NT2/D1 (cell line): ENCODE measurements around the gene FAS.

Experiments
- DNase-seq: peaks from one replicate; pipeline ENCODE4 v3.0.0-alpha.2; 2011; ENCODE audit warnings: low read depth, low spot score
- H3K27me3 ChIP-seq: 2 replicates; pipeline ENCODE4 v1.6.0; 2011; ENCODE audit warnings: mild to moderate bottlenecking; ENCODE audit not compliant: insufficient read length, insufficient read depth
- H3K36me3 ChIP-seq: 2 replicates; pipeline ENCODE4 v1.6.1; 2011; ENCODE audit warnings: mild to moderate bottlenecking, low read length, mixed read lengths; ENCODE audit not compliant: insufficient read depth, insufficient read length
- H3K4me1 ChIP-seq: 2 replicates; pipeline ENCODE4 v1.5.1; 2011; ENCODE audit not compliant: insufficient read depth, insufficient read length
- H3K4me3 ChIP-seq: 2 replicates; pipeline ENCODE4 v1.5.1; 2011; ENCODE audit warnings: low read depth; ENCODE audit not compliant: insufficient read length
- H3K9ac ChIP-seq: 2 replicates; pipeline ENCODE4 v1.6.0; 2011; ENCODE audit warnings: low read depth; ENCODE audit not compliant: insufficient read length
- H3K9me3 ChIP-seq: 2 replicates; pipeline ENCODE4 v1.5.1; 2011; ENCODE audit warnings: mild to moderate bottlenecking, low read length; ENCODE audit not compliant: insufficient read depth
- SUZ12 ChIP-seq: IDR thresholded peaks from 2 replicates; pipeline ENCODE4 v1.6.1; 2011; ENCODE audit not compliant: insufficient read length, insufficient read depth; ENCODE audit errors: extremely low read depth
- YY1 ChIP-seq: IDR thresholded peaks from 2 replicates; pipeline ENCODE4 v1.6.1; 2011; ENCODE audit not compliant: insufficient read length, insufficient read depth
- ZNF274 ChIP-seq: IDR thresholded peaks from 2 replicates; pipeline ENCODE4 v1.6.1; 2011; ENCODE audit warnings: mild to moderate bottlenecking, low read depth, low read length

The FAS gene

GRCh38 chr10:88962336-88962735 is 28.3 kb upstream of the FAS start:
- Histone ChIP-seq H3K4me1 (no peaks in the 10 kb centered on the region), H3K4me3 (no peak overlapping the region), H3K9ac (no peak overlapping the region), H3K9me3 (no peaks in the 10 kb centered on the region), H3K27me3 (no peaks in the 10 kb centered on the region), H3K36me3 (no peaks in the 10 kb centered on the region)
- no peak for TF ChIP-seq SUZ12
- no peak for TF ChIP-seq YY1
- TF ChIP-seq ZNF274 = no peak
- no peak for DNase-seq

- H3K9ac ChIP-seq = no peak overlapping the region
- no peak for TF ChIP-seq YY1
- no peak for TF ChIP-seq SUZ12
- TF ChIP-seq ZNF274 = no peak
- H3K27me3 ChIP-seq = no peaks in the 10 kb centered on the region
- H3K4me3 ChIP-seq = no peak overlapping the region
- DNase-seq = no peak
- H3K9me3 ChIP-seq = no peaks in the 10 kb centered on the region
- no peaks in the 10 kb centered on the region for H3K36me3 ChIP-seq
- no peaks in the 10 kb centered on the region for H3K4me1 ChIP-seq
Measured at GRCh38 chr10:88963318-88963717, 27.3 kb upstream of the FAS start.

DNA sequence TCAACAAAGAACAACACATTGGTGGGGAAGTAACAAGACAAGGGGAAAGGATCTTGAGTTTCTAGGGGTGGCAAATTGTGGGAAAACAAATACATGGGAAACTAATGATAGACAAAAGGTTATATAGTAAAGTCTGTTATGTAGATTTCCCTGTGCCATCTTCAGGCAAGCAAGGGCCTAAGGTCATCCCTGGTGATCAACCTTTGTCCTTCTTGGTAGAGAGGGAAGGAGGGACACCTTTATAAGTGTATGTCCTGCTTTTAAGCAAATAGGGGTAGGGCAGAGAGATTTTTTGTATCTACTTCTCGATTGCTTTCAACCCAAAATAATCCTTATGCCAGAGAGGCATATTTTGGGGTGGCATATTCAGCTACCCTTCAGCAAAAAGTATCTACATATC is 26.2 kb upstream of the FAS start:
- H3K9ac ChIP-seq = no peak overlapping the region
- TF ChIP-seq ZNF274 (no peak), SUZ12 (no peak), YY1 (no peak)
- H3K9me3 ChIP-seq = no peaks in the 10 kb centered on the region

DNA sequence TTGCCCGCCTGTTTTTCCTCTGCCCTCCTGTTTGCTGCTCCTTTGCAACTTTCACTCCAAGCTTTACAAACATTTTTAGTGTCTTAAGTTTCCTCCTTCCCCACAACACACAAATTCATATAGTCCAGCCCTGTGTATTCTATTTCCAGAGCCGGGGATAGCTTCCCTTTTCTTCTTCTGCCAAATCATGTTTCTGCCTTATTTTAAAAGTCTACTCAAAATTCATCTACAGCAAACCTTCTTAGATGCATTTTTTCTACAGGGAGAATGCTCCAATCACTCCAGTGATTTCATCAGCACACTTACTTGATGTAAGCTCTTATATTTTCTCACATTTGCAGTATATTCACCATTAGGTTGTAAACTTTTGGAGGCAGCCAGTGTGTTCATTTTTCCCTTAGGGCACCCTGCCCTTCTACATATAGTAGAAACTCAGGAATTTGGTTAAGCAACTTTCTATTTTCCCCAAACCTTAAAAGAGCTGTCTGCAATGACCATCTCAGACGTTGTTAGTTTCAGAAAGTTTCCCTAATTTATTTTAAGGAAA is 25.7 kb upstream of the FAS start:
- H3K27me3 ChIP-seq = no peaks in the 10 kb centered on the region
- H3K36me3 ChIP-seq = no peaks in the 10 kb centered on the region
- no peaks in the 10 kb centered on the region for H3K4me1 ChIP-seq
- DNase-seq = no peak
- H3K4me3 ChIP-seq = no peak overlapping the region
- no peaks in the 10 kb centered on the region for H3K9me3 ChIP-seq
- no peak for TF ChIP-seq SUZ12
- TF ChIP-seq YY1 = no peak
- TF ChIP-seq ZNF274 = no peak
- no peak overlapping the region for H3K9ac ChIP-seq

More for the DNA sequence above, 26.2 kb upstream of the FAS start:
- H3K4me3 ChIP-seq = no peak overlapping the region
- no peaks in the 10 kb centered on the region for H3K4me1 ChIP-seq
- DNase-seq = no peak
- H3K36me3 ChIP-seq = no peaks in the 10 kb centered on the region
- H3K27me3 ChIP-seq = no peaks in the 10 kb centered on the region

DNA sequence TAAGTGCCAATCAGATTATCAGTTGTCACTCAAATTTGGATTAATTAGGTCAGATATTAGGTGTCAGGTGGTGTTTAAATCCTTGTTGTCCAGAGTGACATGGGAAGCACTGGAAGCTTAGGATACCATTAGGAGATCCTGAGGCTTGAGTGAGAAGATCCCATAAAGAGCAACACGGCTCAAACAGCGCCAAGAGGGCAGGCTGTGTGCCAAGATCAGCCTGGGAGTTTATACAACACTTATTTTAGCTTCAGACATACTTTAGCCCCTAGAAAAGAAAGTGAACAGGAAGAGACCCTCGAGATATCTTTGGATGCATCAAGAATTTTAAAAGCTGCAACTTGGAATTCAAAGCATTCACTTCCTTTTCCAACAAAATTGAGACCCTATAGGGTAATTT is 23.8 kb upstream of the FAS start:
- no peaks in the 10 kb centered on the region for H3K27me3 ChIP-seq
- no peak overlapping the region for H3K9ac ChIP-seq
- H3K36me3 ChIP-seq = no peaks in the 10 kb centered on the region
- no peak for TF ChIP-seq SUZ12
- no peak for TF ChIP-seq ZNF274
- no peaks in the 10 kb centered on the region for H3K9me3 ChIP-seq
- no peak overlapping the region for H3K4me3 ChIP-seq
- no peak for DNase-seq
- no peaks in the 10 kb centered on the region for H3K4me1 ChIP-seq

- no peak for TF ChIP-seq YY1
- TF ChIP-seq SUZ12 = no peak
- TF ChIP-seq ZNF274 = no peak
- Histone ChIP-seq H3K9me3 (no peaks in the 10 kb centered on the region), H3K27me3 (no peaks in the 10 kb centered on the region), H3K4me3 (no peak overlapping the region), H3K36me3 (no peaks in the 10 kb centered on the region), H3K4me1 (no peaks in the 10 kb centered on the region), H3K9ac (no peak overlapping the region)
- no peak for DNase-seq
Measured at GRCh38 chr10:88968391-88968790, 22.2 kb upstream of the FAS start.

DNA sequence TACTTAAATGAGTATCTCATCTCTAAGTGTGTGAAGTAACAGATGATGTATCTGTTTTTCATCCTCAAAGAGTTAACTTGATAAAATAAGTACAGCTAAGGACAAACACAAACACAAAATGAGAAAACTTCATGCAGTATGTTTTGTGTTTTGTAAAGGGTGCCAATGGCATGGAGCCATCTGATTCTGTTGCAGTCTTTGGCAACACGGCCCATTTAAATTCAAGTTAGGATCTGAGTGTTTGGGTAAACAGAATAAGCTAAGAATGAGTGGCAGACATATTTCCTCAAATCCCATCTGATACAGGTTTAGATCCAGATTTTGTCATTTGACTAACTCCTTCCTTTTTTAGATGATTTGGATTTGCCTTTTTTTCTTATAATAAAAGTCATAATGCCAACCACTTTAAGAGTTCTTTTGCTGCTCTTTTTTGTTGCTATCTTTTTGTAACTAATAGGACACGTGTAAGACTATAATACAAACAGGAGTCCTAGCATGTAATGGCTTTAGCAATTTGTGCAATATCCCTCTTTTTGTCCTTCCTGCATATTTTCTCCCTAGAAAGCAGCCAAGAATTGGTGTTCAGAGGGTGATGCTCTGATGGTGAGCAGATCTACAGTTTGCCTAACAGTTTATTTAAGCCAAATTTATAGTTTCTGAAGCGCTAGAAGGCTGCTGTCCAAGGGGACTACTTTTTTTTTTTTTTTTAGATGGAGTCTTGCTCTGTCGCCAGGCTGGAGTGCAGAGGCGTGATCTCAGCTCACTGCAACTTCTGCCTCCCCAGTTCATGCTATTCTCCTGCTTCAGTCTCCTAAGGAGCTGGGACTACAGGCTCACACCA is 19.2 kb upstream of the FAS start:
- Histone ChIP-seq H3K4me3 (no peak overlapping the region), H3K4me1 (no peaks in the 10 kb centered on the region), H3K9me3 (no peaks in the 10 kb centered on the region), H3K36me3 (no peaks in the 10 kb centered on the region), H3K9ac (no peak overlapping the region), H3K27me3 (no peaks in the 10 kb centered on the region)
- TF ChIP-seq YY1 (no peak), ZNF274 (no peak), SUZ12 (no peak)
- DNase-seq = no peak

DNA sequence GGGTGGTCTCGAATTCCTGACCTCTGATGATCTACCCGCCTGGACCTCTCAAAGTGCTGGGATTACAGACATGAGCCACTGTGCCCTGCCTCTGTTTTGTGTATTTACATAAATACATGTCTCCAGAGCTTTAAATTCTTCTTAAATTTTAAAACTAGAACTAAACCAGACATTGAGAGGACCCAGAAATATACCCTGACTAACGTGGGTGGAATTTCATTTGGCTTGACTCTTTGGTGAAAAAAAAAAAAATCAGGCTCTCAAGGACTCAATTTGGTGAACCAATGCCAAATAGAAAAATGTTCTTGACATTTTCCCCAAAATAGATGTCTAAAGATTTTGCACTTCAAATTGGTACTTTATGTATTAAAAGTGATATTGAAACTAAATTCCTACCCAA is 16.6 kb upstream of the FAS start:
- no peaks in the 10 kb centered on the region for H3K4me1 ChIP-seq
- H3K27me3 ChIP-seq = no peaks in the 10 kb centered on the region
- TF ChIP-seq SUZ12 (no peak), ZNF274 (no peak), YY1 (no peak)
- H3K4me3 ChIP-seq = no peak overlapping the region
- no peak overlapping the region for H3K9ac ChIP-seq
- H3K9me3 ChIP-seq = no peaks in the 10 kb centered on the region
- H3K36me3 ChIP-seq = no peaks in the 10 kb centered on the region
- no peak for DNase-seq
